ENCODE results near the gene TNFRSF1B.

- TF ChIP-seq CTCF (IDR thresholded peaks at IDR 0.05; ENCODE audit: borderline replicate concordance, extremely low read depth, low read length, poor library complexity, severe bottlenecking) (no peak), EZH2 (IDR thresholded peaks at IDR 0.05; ENCODE audit: borderline replicate concordance, low read depth, low read length, severe bottlenecking) (no peak)
Measured at GRCh38 chr1:12125422-12126355, 41.1 kb upstream of the TNFRSF1B start.

Measured in DND-41 (cell line).